Tibial nerve (tissue), 4 donors: ENCODE measurements around the gene C1orf50. TPM values are rescaled to one million over a fixed set of nuclear protein-coding genes. Genes with fewer than 3 reads are reported as not detected.
A peak's percentile ranks its signal among the peaks of the same experiment; 100 is the strongest.
"Not testable (repeated sequence)": the region's sequence is repeated elsewhere in the genome, so short reads cannot be mapped to it uniquely, and the experiment has no call there.

Source experiments
- DNase-seq, 2 donors: peaks; one replicate each; pipeline ENCODE4 v3.0.0-alpha.2; 2019; ENCODE audit warnings: low spot score in 2 of 2
- H3K27ac ChIP-seq, 4 donors: fragments of 200-600 bp; sonication (generic) in 3 of 4; one replicate each; pipeline ENCODE4 v1.5.1; 2017 to 2019; ENCODE audit warnings: mild to moderate bottlenecking in 1 of 4
- H3K27me3 ChIP-seq, 2 donors: fragments of 200-600 bp; sonication (generic) in 1 of 2; one replicate each; pipeline versions ENCODE4 v1.5.1 to v1.6.0; 2017 to 2019
- H3K36me3 ChIP-seq, 3 donors: fragments of 200-600 bp; sonication (generic); one replicate each; pipeline ENCODE4 v1.5.1; 2018 to 2019
- H3K4me1 ChIP-seq, 4 donors: fragments of 200-600 bp; sonication (generic) in 3 of 4; one replicate each; pipeline ENCODE4 v1.5.1; 2017 to 2019
- H3K4me3 ChIP-seq, 4 donors: fragments of 200-600 bp; sonication (generic) in 3 of 4; one replicate each; pipeline ENCODE4 v1.5.1; 2017 to 2019; ENCODE audit warnings: mild to moderate bottlenecking in 1 of 4, moderate library complexity in 1 of 4
- H3K9me3 ChIP-seq, 4 donors: fragments of 200-600 bp; sonication (generic) in 3 of 4; one replicate each; pipeline ENCODE4 v1.5.1; 2017 to 2019
- EP300 ChIP-seq, 2 donors: sonication (generic); formaldehyde crosslinking; IDR thresholded peaks; one replicate each; pipeline ENCODE4 v1.6.1; 2017; ENCODE audit warnings: antibody characterized with exemption in 2 of 2, mild to moderate bottlenecking in 1 of 2
- POLR2A ChIP-seq, 2 donors: fragments of 450-650 bp; IDR thresholded peaks; one replicate each; pipeline ENCODE4 v1.6.1; 2017; ENCODE audit warnings: antibody characterized with exemption in 2 of 2, mild to moderate bottlenecking in 2 of 2, moderate library complexity in 2 of 2
- WGBS, 2 donors: methylation state at CpG; one replicate each; pipeline ENCODE4 v1.1.5; 2018; 5-methylcytosine and 5-hydroxymethylcytosine counted together
- total RNA-seq, 4 donors: library from RNA; depleted of rRNA; stranded (reverse); fragments of >200 nt; gene quantifications; one replicate each; pipeline ENCODE4 v1.1.0, GENCODE V29; 2016
- TF ChIP-seq, protein P1 (sequence below), 5 experiments: fragments of 200-600 bp in 3 of 5; fragments of 450-650 bp in 2 of 5; sonication (generic) in 3 of 5; IDR thresholded peaks; one replicate each; pipeline ENCODE4 v1.5.1; 2016 to 2019; ENCODE audit warnings: antibody characterized with exemption in 5 of 5, mild to moderate bottlenecking in 3 of 5, moderate library complexity in 2 of 5

C1orf50 gene
- 1 to 10 TPM; 3.0 to 8.4 (median 3.5) TPM for total RNA-seq

- Histone ChIP-seq H3K36me3 (peaks cover 0 to 2% (median 0%) of the 10 kb centered on the region in 3 donors), H3K9me3 (no peaks in the 10 kb centered on the region), H3K27ac (peak within 1 kb of the TSS; percentile 66 to 96 (median 92)), H3K4me3 (peak within 1 kb of the TSS; percentile 82 to 94 (median 88)), H3K4me1 (peaks cover 0 to 73% (median 28%) of the 10 kb centered on the region in 4 donors), H3K27me3 (no peaks in the 10 kb centered on the region)
- 0 to 1% methylated on average over 47 to 67 of the region's 82 CpGs for WGBS, 2 donors
- TF ChIP-seq, protein P1, sequence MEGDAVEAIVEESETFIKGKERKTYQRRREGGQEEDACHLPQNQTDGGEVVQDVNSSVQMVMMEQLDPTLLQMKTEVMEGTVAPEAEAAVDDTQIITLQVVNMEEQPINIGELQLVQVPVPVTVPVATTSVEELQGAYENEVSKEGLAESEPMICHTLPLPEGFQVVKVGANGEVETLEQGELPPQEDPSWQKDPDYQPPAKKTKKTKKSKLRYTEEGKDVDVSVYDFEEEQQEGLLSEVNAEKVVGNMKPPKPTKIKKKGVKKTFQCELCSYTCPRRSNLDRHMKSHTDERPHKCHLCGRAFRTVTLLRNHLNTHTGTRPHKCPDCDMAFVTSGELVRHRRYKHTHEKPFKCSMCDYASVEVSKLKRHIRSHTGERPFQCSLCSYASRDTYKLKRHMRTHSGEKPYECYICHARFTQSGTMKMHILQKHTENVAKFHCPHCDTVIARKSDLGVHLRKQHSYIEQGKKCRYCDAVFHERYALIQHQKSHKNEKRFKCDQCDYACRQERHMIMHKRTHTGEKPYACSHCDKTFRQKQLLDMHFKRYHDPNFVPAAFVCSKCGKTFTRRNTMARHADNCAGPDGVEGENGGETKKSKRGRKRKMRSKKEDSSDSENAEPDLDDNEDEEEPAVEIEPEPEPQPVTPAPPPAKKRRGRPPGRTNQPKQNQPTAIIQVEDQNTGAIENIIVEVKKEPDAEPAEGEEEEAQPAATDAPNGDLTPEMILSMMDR (IDR thresholded peaks at IDR 0.05): peak in 1 of 5 experiments; percentile 20
- TF ChIP-seq POLR2A (IDR thresholded peaks at IDR 0.05): peak; percentile 98
- TF ChIP-seq EP300 (IDR thresholded peaks at IDR 0.05): peak; percentile 98 to 99
- DNase-seq: peak; percentile 99
Measured at GRCh38 chr1:42766741-42767509, at the start of gene C1orf50, which contains the start of gene P3H1. Gene C1orf50 (plus strand): TSS chr1:42767249. CDS start chr1:42767312, 63 bp downstream. Gene P3H1 (minus strand): TSS chr1:42767028. CDS start chr1:42766971, 57 bp downstream.

GRCh38 chr1:42720868-42721267 lies 46.2 kb upstream of the C1orf50 start:
- 89 to 95% methylated on average over 1 of the region's 1 CpG for WGBS, 2 donors
- Histone ChIP-seq H3K9me3 (no peaks in the 10 kb centered on the region), H3K4me3 (no peak overlapping the region), H3K27me3 (no peaks in the 10 kb centered on the region), H3K4me1 (no peaks in the 10 kb centered on the region), H3K27ac (no peak overlapping the region), H3K36me3 (peaks cover 0 to 19% (median 0%) of the 10 kb centered on the region in 3 donors)
- DNase-seq: no peak
- no peak for TF ChIP-seq EP300 (IDR thresholded peaks at IDR 0.05)
- no peak for TF ChIP-seq POLR2A (IDR thresholded peaks at IDR 0.05)
- TF ChIP-seq, protein P1 (IDR thresholded peaks at IDR 0.05): no peak

- no peaks in the 10 kb centered on the region for H3K9me3 ChIP-seq
- peaks cover 0 to 9% (median 0%) of the 10 kb centered on the region in 3 donors for H3K36me3 ChIP-seq
- WGBS, 2 donors: 94 to 100% methylated on average over 3 of the region's 3 CpGs
- H3K4me1 ChIP-seq: no peaks in the 10 kb centered on the region
- no peak overlapping the region for H3K27ac ChIP-seq
- DNase-seq: no peak
- TF ChIP-seq POLR2A (IDR thresholded peaks at IDR 0.05): no peak
- no peak for TF ChIP-seq EP300 (IDR thresholded peaks at IDR 0.05)
- TF ChIP-seq, protein P1 (IDR thresholded peaks at IDR 0.05): no peak
- no peaks in the 10 kb centered on the region for H3K27me3 ChIP-seq
- H3K4me3 ChIP-seq: no peak overlapping the region
Measured at GRCh38 chr1:42721926-42722325, 45.1 kb upstream of the C1orf50 start.

DNA sequence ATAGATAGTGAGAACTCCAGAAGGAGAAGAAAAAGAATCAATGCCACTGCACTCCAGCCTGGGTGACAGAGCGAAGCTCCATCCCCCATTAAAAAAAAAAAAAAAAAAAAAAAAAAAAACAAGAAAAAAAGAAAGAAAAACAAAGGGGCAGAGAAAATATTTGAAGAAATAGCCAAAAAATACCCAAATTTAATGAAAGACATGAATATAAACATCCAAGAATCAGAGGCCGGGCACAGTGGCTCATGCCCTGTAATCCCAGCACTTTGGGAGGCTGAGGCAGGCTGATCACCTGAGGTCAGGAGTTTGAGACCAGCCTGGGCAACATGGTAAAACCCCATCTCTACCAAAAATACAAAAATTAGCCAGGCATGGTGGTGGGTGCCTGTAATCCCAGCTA lies 44.6 kb upstream of the C1orf50 start:
- not testable (repeated sequence) for H3K27ac ChIP-seq, H3K27me3 ChIP-seq, DNase-seq, H3K9me3 ChIP-seq, H3K36me3 ChIP-seq, H3K4me1 ChIP-seq, H3K4me3 ChIP-seq
- WGBS, 2 donors: 65 to 93% methylated on average over 2 of the region's 2 CpGs

DNA sequence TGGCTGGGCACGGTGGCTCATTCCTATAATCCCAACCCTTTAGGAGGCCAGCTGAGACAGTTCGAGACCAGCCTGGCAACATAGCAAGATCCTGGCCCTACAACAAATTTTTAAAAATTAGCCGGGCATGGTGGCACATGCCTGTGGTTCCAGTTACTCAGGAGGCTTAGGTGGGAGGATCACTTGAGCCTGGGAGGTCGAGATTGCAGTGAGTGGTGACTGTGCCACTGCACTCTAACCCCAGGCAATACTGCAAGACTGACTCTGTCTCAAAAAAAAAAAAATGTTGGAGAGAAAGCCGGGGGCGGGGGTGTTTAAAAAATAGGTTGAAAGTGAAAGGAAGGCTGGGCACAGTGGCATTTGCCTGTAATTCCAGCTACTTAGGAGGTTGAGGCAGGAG lies 43.5 kb upstream of the C1orf50 start:
- DNase-seq: no peak
- WGBS, 2 donors: 84 to 87% methylated on average over 6 of the region's 6 CpGs
- Histone ChIP-seq H3K4me3 (no peak overlapping the region), H3K27ac (no peak overlapping the region), H3K27me3 (no peaks in the 10 kb centered on the region), H3K4me1 (no peaks in the 10 kb centered on the region), H3K9me3 (no peaks in the 10 kb centered on the region), H3K36me3 (no peaks in the 10 kb centered on the region)
- TF ChIP-seq, protein P1 (IDR thresholded peaks at IDR 0.05): no peak
- TF ChIP-seq EP300 (IDR thresholded peaks at IDR 0.05) (no peak), POLR2A (IDR thresholded peaks at IDR 0.05) (no peak)

- H3K36me3 ChIP-seq, DNase-seq: not testable (repeated sequence)
- WGBS, 2 donors: 90 to 98% methylated on average over 4 of the region's 4 CpGs
Measured at GRCh38 chr1:42725820-42726219, 41.2 kb upstream of the C1orf50 start.

More at GRCh38 chr1:42725820-42726219, 41.2 kb upstream of the C1orf50 start:
- H3K4me1 ChIP-seq, H3K27me3 ChIP-seq, H3K9me3 ChIP-seq, H3K4me3 ChIP-seq, H3K27ac ChIP-seq: not testable (repeated sequence)
